HCT116 (cell line): Measurements from ENCODE around the gene ENOPH1. TPM values are rescaled to one million over a fixed set of nuclear protein-coding genes. Genes with fewer than 3 reads are reported as not detected.

Experiments
- ATAC-seq: fragments of 200-7000 bp; cut with Tn5 transposase; 2 replicates; pipeline ENCODE4 v1.9.1; 2020; ENCODE audit warnings: mild to moderate bottlenecking, moderate library complexity
- BruUV-seq: library from RNA; stranded (reverse); fragments of 400-500 nt; replicated peaks from 2 replicates; lab custom pipeline; 2021; lab: Mats Ljungman, UMichigan
- CTCF ChIA-PET: fragments of 300-600 bp; sonication (Branson Sonifier 250); formaldehyde crosslinking; loops from one replicate; lab custom pipeline; 2021; ENCODE audit warnings: antibody characterized with exemption; lab: Charles Lee
- POLR2A ChIA-PET: fragments of 300-600, 350-600 bp; sonication (Branson Sonifier 250); formaldehyde crosslinking; loops from one replicate; lab custom pipeline; 2021; ENCODE audit warnings: antibody characterized with exemption; lab: Charles Lee
- RAD21 ChIA-PET, 2 experiments: fragments of 300-600 bp; sonication (Branson Sonifier 250); formaldehyde crosslinking; loops; one replicate each; lab custom pipeline; 2023; ENCODE audit warnings: low total read pairs in 2 of 2; ENCODE audit not compliant: uncharacterized antibody in 2 of 2, unreplicated experiment in 2 of 2, low non-redundant PET in 1 of 2; lab: Charles Lee
- DNase-seq: peaks from one replicate; pipeline ENCODE4 v3.0.0-alpha.2; 2010; ENCODE audit warnings: low read depth, low spot score
- H2AFZ ChIP-seq: fragments of 200-600 bp; shearing (Covaris generic), sonication (generic); 2 replicates; pipeline ENCODE4 v1.6.1; 2017; ENCODE audit warnings: low read depth, mixed run types, mixed read lengths, antibody characterized with exemption, low read length; ENCODE audit not compliant: poor library complexity, severe bottlenecking
- H3K27ac ChIP-seq: 2 replicates; pipeline ENCODE4 v1.5.1; 2012; ENCODE audit warnings: low read depth, low read length
- H3K27me3 ChIP-seq: fragments of 200-600 bp; sonication (generic); 2 replicates; pipeline ENCODE4 v1.6.1; 2016; ENCODE audit warnings: mixed run types, low read length, mixed read lengths; ENCODE audit not compliant: insufficient read depth
- H3K36me3 ChIP-seq, 2 experiments: fragments of 200-500 bp in 1 of 2; fragments of 200-600 bp in 1 of 2; sonication (Bioruptor generic) in 1 of 2; sonication (generic) in 1 of 2; 2 replicates each; pipeline versions ENCODE4 v1.5.1 to v1.6.1; 2014 to 2016; ENCODE audit warnings: low read length in 2 of 2, inconsistent platforms in 1 of 2, mixed read lengths in 1 of 2, mixed run types in 1 of 2; ENCODE audit not compliant: insufficient read depth in 2 of 2, control insufficient read depth in 1 of 2
- H3K4me1 ChIP-seq, 2 experiments: fragments of 200-600 bp in 1 of 2; sonication (generic) in 1 of 2; 2 replicates each; pipeline versions ENCODE4 v1.5.1 to v1.6.1; 2012 to 2017; ENCODE audit warnings: low read length in 2 of 2, inconsistent platforms in 1 of 2, mild to moderate bottlenecking in 1 of 2, mixed read lengths in 1 of 2, mixed run types in 1 of 2, moderate library complexity in 1 of 2; ENCODE audit not compliant: insufficient read depth in 2 of 2, control insufficient read depth in 1 of 2
- H3K4me2 ChIP-seq: fragments of 200-600 bp; sonication (generic); 2 replicates; pipeline ENCODE4 v1.6.1; 2017; ENCODE audit warnings: mixed run types, low read length, mixed read lengths
- H3K4me3 ChIP-seq, 2 experiments: fragments of 200-600 bp in 1 of 2; sonication (generic) in 1 of 2; replicated peaks in 1 of 2; 2 replicates each; pipeline ENCODE4 v1.5.1; 2011 to 2016; ENCODE audit warnings: low read length in 2 of 2, control low read depth in 1 of 2, low read depth in 1 of 2, mild to moderate bottlenecking in 1 of 2, mixed read lengths in 1 of 2, mixed run types in 1 of 2
- H3K79me2 ChIP-seq: fragments of 200-600 bp; sonication (generic); 2 replicates; pipeline ENCODE4 v1.6.1; 2017; ENCODE audit warnings: mild to moderate bottlenecking, mixed run types, low read length, moderate library complexity, mixed read lengths; ENCODE audit not compliant: insufficient read depth
- H3K9ac ChIP-seq: fragments of 200-600 bp; sonication (generic); 2 replicates; pipeline ENCODE4 v1.6.1; 2016; ENCODE audit warnings: low read length, mixed read lengths
- H3K9me2 ChIP-seq: fragments of 200-600 bp; sonication (generic), shearing (Covaris generic); 2 replicates; pipeline ENCODE4 v1.6.1; 2017; ENCODE audit warnings: mixed run types, mild to moderate bottlenecking, moderate library complexity; ENCODE audit not compliant: insufficient read depth
- H3K9me3 ChIP-seq, 2 experiments: fragments of 200-500 bp in 1 of 2; fragments of 200-600 bp in 1 of 2; sonication (Bioruptor generic) in 1 of 2; sonication (generic) in 1 of 2; 2 replicates each; pipeline ENCODE4 v1.6.1; 2014 to 2017; ENCODE audit warnings: low read length in 2 of 2, mixed read lengths in 2 of 2, inconsistent platforms in 1 of 2, low read depth in 1 of 2, mild to moderate bottlenecking in 1 of 2, mixed run types in 1 of 2, moderate library complexity in 1 of 2; ENCODE audit not compliant: control insufficient read depth in 1 of 2, insufficient read depth in 1 of 2
- H4K20me1 ChIP-seq: fragments of 200-600 bp; sonication (generic), shearing (Covaris generic); 2 replicates; pipeline ENCODE4 v1.6.1; 2017; ENCODE audit warnings: mixed run types, mild to moderate bottlenecking, moderate library complexity; ENCODE audit not compliant: insufficient read depth
- ATF3 ChIP-seq: IDR thresholded peaks from 2 replicates; pipeline ENCODE4 v1.6.1; 2012
- CBX3 ChIP-seq: IDR thresholded peaks from 2 replicates; pipeline ENCODE4 v1.6.1; 2012; ENCODE audit warnings: low read depth
- CEBPB ChIP-seq: IDR thresholded peaks from 2 replicates; pipeline ENCODE4 v1.6.1; 2012; ENCODE audit warnings: low read depth
- ELF1 ChIP-seq: IDR thresholded peaks from 2 replicates; pipeline ENCODE4 v1.6.1; 2012; ENCODE audit warnings: low read depth, borderline replicate concordance
- EZH2 ChIP-seq: fragments of 200-600 bp; sonication (generic); IDR thresholded peaks from 2 replicates; pipeline ENCODE4 v1.6.1; 2017; ENCODE audit warnings: antibody characterized with exemption, mixed run types
- EZH2phosphoT487 ChIP-seq: fragments of 200-600 bp; IDR thresholded peaks from 2 replicates; pipeline ENCODE4 v1.6.1; 2018; ENCODE audit warnings: antibody characterized with exemption, borderline replicate concordance
- FOSL1 ChIP-seq: IDR thresholded peaks from 2 replicates; pipeline ENCODE4 v1.6.1; 2012; ENCODE audit warnings: low read depth
- JUND ChIP-seq: IDR thresholded peaks from 2 replicates; pipeline ENCODE4 v1.6.1; 2012
- POLR2AphosphoS5 ChIP-seq: IDR thresholded peaks from 2 replicates; pipeline ENCODE4 v1.6.1; 2011; ENCODE audit warnings: mild to moderate bottlenecking, low read depth, low read length, moderate library complexity
- RAD21 ChIP-seq: IDR thresholded peaks from 2 replicates; pipeline ENCODE4 v1.6.1; 2012; ENCODE audit warnings: low read depth, mild to moderate bottlenecking
- REST ChIP-seq: IDR thresholded peaks from 2 replicates; pipeline ENCODE4 v1.6.1; 2012; ENCODE audit warnings: low read depth
- SIN3A ChIP-seq: IDR thresholded peaks from 2 replicates; pipeline ENCODE4 v1.6.1; 2012; ENCODE audit warnings: low read depth
- SP1 ChIP-seq: IDR thresholded peaks from 2 replicates; pipeline ENCODE4 v1.6.1; 2012; ENCODE audit warnings: low read depth
- TCF7L2 ChIP-seq: IDR thresholded peaks from 2 replicates; pipeline ENCODE4 v1.7.0; 2011; ENCODE audit warnings: borderline replicate concordance, inconsistent platforms; ENCODE audit not compliant: insufficient read depth, insufficient read length; ENCODE audit errors: extremely low read depth
- YY1 ChIP-seq: IDR thresholded peaks from 2 replicates; pipeline ENCODE4 v1.6.1; 2011; ENCODE audit warnings: low read length, low read depth, moderate library complexity, mild to moderate bottlenecking; ENCODE audit not compliant: insufficient replicate concordance; ENCODE audit errors: extremely low read depth
- ZFX ChIP-seq: fragments of 450-650 bp; IDR thresholded peaks from 2 replicates; pipeline ENCODE4 v1.6.1; 2017
- ZNF274 ChIP-seq: fragments of 200-500 bp; sonication (Bioruptor generic); IDR thresholded peaks from 2 replicates; pipeline ENCODE4 v1.6.1; 2014; ENCODE audit warnings: mild to moderate bottlenecking, low read depth, low read length, inconsistent platforms
- intact Hi-C: fragments of 100-400 bp; cut with micrococcal nuclease; formaldehyde crosslinking; loops from 2 replicates; pipeline ENCODE4 v1.10.0; 2022
- total RNA-seq: library from RNA; stranded (reverse); gene quantifications from one replicate; pipeline ENCODE4 v1.2.1, GENCODE V29; 2021; ENCODE audit not compliant: unreplicated experiment
- TF ChIP-seq, protein P1 (sequence below): IDR thresholded peaks from 2 replicates; pipeline ENCODE4 v1.6.1; 2011; ENCODE audit warnings: mild to moderate bottlenecking, low read length, moderate library complexity; ENCODE audit not compliant: insufficient replicate concordance; ENCODE audit errors: extremely low read depth

ENOPH1 gene
- total RNA-seq, 1 experiment from 2014 or later, result 53.4 TPM

DNA sequence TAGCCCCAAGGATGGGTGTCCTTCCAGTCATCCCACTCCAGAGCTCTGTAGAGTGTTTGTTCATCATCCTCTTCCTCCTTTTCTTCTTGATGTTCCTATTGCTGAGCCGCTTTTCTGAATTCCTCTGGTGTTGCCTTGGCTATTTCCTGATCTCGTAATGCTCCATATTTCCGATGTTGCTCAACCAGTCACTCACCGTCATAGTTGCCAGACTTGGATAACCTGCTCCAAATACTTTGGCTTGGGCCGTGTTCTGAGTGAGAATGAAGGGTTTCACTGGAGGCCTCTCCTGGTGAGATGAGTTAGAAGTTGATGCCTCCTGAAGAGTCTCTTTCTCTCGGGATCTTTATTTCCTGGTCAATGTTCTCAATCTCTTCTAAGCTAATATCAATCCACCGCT is 28.8 kb upstream of the ENOPH1 start:
- H3K27me3 ChIP-seq, result no peaks in the 10 kb centered on the region
- no peak overlapping the region for H3K4me3 ChIP-seq
- CTCF ChIA-PET, result no interaction called here
- ATAC-seq, result no peak
- H3K4me1 ChIP-seq, result no peaks in the 10 kb centered on the region
- no peak overlapping the region for H3K4me2 ChIP-seq
- POLR2A ChIA-PET, result no interaction called here
- H3K36me3 ChIP-seq, result no peaks in the 10 kb centered on the region
- intact Hi-C loops, result no loop called here
- no peak for DNase-seq
- no peaks in the 10 kb centered on the region for H3K79me2 ChIP-seq
- no peaks in the 10 kb centered on the region for H4K20me1 ChIP-seq
- H3K9me3 ChIP-seq, result no peaks in the 10 kb centered on the region
- H3K9ac ChIP-seq, result no peak overlapping the region
- BruUV-seq, result no TSS peak
- no peaks in the 10 kb centered on the region for H3K9me2 ChIP-seq
- no peak overlapping the region for H2AFZ ChIP-seq
- TF ChIP-seq CBX3, result no peak
- no peak for TF ChIP-seq SIN3A
- TF ChIP-seq RAD21, result no peak
- no peak for TF ChIP-seq EZH2phosphoT487
- no peak for TF ChIP-seq ZFX
- no peak for TF ChIP-seq CEBPB
- TF ChIP-seq FOSL1, result no peak
- no peak for TF ChIP-seq EZH2
- TF ChIP-seq REST, result no peak
- TF ChIP-seq JUND, result no peak
- no peak for TF ChIP-seq TCF7L2
- TF ChIP-seq, protein P1, sequence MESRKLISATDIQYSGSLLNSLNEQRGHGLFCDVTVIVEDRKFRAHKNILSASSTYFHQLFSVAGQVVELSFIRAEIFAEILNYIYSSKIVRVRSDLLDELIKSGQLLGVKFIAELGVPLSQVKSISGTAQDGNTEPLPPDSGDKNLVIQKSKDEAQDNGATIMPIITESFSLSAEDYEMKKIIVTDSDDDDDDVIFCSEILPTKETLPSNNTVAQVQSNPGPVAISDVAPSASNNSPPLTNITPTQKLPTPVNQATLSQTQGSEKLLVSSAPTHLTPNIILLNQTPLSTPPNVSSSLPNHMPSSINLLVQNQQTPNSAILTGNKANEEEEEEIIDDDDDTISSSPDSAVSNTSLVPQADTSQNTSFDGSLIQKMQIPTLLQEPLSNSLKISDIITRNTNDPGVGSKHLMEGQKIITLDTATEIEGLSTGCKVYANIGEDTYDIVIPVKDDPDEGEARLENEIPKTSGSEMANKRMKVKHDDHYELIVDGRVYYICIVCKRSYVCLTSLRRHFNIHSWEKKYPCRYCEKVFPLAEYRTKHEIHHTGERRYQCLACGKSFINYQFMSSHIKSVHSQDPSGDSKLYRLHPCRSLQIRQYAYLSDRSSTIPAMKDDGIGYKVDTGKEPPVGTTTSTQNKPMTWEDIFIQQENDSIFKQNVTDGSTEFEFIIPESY, result no peak
- TF ChIP-seq ELF1, result no peak
- TF ChIP-seq SP1, result no peak
- no peak for TF ChIP-seq YY1
- no peak for TF ChIP-seq POLR2AphosphoS5
- no peak for TF ChIP-seq ZNF274
- no peak for TF ChIP-seq ATF3
- H3K27ac ChIP-seq, result no peak overlapping the region
- RAD21 ChIA-PET, result no interaction called here
